GM19025 (cell line): ENCODE measurements around the gene TMEM97.
"Not testable (repeated sequence)": the region's sequence is repeated elsewhere in the genome, so short reads cannot be mapped to it uniquely, and the experiment has no call there.

Experiments used
- ATAC-seq: cut with Tn5 transposase; IDR thresholded peaks from one replicate; pipeline ENCODE4 v1.9.1; 2021; ENCODE audit warnings: mild to moderate bottlenecking, low read depth, moderate library complexity; ENCODE audit not compliant: unreplicated experiment

The TMEM97 gene

DNA sequence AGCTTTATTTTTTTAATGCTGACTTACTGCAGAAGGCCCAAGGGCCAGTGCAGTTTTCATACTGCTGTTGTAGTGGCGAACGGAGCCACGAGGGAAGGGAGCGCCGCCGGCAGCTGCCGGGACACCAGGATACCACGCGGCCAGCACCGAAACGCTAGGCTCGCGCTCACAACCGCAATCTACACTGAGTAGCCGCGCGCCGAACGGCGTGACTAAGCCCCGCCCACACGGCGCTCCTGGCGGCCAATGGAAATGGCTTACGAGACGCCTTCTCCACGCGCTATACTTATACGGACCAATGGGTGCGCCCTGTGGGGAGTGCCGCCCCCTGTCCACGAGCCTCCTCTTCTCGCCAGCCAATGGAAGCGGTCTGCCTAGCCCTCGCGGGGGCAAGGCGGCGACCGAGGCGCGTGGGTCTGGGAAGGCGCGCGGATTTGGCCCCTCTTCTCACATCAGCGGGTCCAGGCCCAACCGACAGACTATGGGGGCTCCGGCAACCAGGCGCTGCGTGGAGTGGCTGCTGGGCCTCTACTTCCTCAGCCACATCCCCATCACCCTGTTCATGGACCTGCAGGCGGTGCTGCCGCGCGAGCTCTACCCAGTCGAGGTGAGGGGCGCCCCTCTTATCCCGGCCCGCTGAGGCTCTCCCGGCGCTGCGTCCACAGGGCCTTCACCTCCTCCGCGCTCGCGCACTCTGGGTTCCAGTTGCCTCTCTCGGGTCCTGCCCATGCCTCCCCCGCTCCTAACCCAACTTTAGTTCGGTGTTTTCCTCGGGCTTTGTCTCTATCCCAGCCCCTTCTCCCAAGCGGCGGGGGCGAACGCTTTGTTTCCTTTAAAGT is at the start of gene TMEM97:
Gene TMEM97, plus strand, starts transcription at position 442 of the 839 bp plus-strand sequence. Its CDS starts 40 bp downstream, at position 482.
- peak; percentile 94 for ATAC-seq

- no peak for ATAC-seq
Measured at GRCh38 chr17:28270055-28270454, 48.9 kb upstream of the TMEM97 start.

- no peak for ATAC-seq
Measured at GRCh38 chr17:28270926-28271325, 48.1 kb upstream of the TMEM97 start.

- ATAC-seq, result no peak
Measured at GRCh38 chr17:28271431-28271830, 47.6 kb upstream of the TMEM97 start.

- no peak for ATAC-seq
Measured at GRCh38 chr17:28272166-28272565, 46.8 kb upstream of the TMEM97 start.

DNA sequence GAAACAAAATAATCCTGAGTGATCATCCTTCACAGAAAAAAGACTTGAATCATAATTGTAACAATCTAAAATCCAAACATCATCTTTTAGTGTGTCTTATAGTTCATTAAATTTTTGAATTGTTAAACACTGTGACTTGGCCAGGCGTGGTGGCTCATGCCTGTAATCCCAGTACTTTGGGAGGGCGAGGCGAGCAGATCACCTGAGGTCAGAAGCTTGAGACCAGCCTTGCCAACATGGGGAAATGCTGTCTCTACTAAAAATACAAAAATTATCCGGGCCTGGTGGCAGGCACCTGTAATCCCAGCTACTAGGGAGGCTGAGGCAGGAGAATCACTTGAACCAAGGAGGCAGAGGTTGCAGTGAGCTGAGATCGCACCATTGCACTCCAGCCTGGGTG is 45.7 kb upstream of the TMEM97 start:
- not testable (repeated sequence) for ATAC-seq

- ATAC-seq, result no peak
Measured at GRCh38 chr17:28274591-28275265, 44.3 kb upstream of the TMEM97 start.

DNA sequence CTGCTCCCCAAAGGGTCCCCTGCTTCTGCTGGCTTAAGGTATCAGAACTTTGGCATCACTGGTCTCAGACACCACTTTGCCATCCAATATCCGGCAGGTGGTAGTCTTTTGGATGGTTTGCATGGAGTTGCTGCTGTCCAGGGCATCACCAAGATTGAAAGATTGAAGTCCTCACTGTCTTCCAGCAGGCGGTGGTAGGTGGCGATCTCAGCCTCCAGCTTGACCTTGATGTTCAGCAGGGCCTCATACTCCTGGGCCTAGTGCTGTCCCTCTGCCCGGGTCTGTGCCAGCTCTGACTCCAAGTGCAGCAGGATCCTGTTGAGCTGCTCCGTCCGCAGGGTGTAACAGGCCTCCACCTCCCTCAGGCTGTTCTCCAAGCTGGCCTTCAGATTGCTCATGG is 43.0 kb upstream of the TMEM97 start:
- no peak for ATAC-seq

DNA sequence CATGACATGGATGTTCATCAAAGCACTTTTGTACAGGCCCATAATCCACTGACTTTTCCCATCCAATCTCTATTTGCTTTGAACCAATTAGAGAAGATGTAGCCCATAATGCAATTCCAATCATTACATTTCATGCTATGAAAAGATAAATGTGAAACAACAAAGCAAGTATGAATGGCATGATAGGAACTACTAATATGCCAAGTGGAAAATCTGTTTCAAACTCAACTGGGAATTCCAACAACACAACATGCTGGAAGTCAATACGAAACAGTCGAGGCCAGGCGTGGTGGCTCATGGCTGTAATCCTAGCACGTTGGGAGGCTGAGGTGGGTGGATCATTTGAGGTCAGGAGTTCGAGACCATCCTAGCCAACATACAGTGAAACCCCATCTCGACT is 39.6 kb upstream of the TMEM97 start:
- ATAC-seq, result no peak

DNA sequence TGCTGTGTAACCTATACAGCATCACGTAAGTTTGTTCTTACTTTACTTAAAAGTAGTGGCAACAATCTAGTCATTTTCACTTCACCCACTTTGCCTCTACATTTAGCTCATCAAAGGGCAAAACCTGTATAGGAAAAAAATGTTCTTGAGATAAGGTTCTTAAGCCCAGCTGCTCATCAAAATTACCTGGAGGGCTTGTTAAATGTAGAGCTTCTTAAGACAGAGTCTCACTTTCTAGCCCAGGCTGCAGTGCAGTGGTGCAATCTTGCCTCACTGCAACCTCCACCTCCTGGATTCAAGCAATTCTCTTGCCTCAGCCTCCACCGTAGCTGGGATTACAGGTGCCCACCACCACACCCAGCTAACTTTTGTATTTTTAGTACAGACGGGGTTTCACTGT is 38.2 kb upstream of the TMEM97 start:
- ATAC-seq, result no peak

DNA sequence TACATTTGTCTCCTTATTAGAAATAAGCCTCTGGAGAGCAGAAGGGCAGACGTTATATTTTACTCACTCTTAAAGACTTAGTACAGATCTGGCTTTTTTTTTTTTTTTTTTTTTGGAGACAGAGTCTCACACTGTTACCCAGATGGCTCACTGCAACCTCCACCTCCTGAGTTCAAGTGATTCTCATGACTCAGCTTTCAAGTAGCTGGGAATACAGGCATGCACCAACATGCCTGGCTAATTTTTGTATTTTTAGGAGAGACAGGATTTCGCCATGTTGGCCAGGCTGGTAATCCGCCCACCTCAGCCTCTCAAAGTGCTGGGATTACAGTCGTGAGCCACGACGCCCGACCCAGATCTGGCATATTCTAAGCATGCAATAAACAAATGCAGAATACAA is 36.4 kb upstream of the TMEM97 start:
- ATAC-seq, result no peak

GRCh38 chr17:28285965-28286364 is 33.0 kb upstream of the TMEM97 start:
- ATAC-seq, result no peak

GRCh38 chr17:28290703-28291102 is 28.3 kb upstream of the TMEM97 start:
- ATAC-seq, result no peak

- no peak for ATAC-seq
Measured at GRCh38 chr17:28291780-28292330, 27.1 kb upstream of the TMEM97 start.

DNA sequence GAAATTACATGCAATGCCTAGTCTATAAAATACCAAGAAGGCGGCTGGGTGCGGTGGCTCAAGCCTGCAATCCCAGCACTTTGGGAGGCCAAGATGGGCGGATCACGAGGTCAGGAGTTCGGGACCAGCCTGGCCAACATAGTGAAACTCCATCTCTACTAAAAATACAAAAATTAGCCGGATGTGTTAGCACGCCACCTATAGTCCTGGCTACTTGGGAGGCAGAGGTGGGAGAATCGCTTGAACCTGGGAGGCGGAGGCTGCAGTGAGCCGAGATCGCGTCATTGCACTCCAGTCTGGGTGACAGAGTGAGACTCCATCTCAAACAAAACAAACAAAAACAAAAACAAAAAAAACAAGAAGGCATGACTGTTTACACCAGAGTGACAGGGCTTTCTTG is 26.1 kb upstream of the TMEM97 start:
- ATAC-seq, result not testable (repeated sequence)

DNA sequence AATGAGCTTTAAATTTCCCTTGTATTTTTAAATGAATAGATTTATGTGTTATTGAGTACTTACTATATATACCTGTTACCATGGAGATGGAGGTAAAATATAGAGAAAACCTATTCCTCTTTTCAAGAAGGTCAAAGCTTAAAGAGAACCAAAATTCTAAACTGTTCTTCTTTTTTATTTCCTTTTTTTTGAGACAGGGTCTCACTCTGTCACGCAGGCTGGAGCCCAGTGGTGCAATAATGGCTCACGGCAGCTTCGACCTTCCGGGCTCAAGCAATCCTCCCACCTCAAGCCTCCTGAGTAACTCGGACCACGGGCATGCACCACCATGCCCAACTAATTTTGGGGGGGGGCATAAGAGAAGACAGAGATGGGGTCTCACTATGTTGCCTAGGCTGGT is 25.0 kb upstream of the TMEM97 start:
- no peak for ATAC-seq

GRCh38 chr17:28295677-28296578 is 23.1 kb upstream of the TMEM97 start:
- ATAC-seq, result no peak

DNA sequence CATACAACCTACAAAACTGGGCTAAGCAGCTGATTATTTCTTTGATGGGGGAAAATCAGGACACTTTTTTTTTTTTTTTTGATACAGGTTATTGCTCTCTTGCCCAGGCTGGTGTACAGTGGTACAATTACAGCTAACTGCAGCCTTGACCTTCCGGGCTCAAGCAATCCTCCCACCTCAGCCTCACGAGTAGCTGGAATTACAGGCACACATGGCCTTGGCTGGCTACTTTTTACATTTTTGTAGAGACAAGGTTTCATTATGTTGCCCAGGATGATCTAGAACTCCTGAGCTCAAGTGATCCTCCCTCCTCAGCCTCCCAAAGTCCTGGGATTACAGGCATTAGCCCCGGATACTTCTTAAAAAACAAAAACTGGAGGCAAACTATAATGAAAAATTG is 20.6 kb upstream of the TMEM97 start:
- no peak for ATAC-seq

GRCh38 chr17:28306954-28307401 is 12.0 kb upstream of the TMEM97 start:
- no peak for ATAC-seq

GRCh38 chr17:28313841-28314240 is 5.2 kb upstream of the TMEM97 start:
- ATAC-seq, result no peak
